ENCODE results near the gene CHRNE. TPM values are rescaled to one million over a fixed set of nuclear protein-coding genes. Genes with fewer than 3 reads are reported as not detected.
A peak's percentile ranks its signal among the peaks of the same experiment; 100 is the strongest.
"Not testable (repeated sequence)": the region's sequence is repeated elsewhere in the genome, so short reads cannot be mapped to it uniquely, and the experiment has no call there.

Gene CHRNE
- total RNA-seq, 1 experiment from 2014 or later = 0.31 TPM

DNA sequence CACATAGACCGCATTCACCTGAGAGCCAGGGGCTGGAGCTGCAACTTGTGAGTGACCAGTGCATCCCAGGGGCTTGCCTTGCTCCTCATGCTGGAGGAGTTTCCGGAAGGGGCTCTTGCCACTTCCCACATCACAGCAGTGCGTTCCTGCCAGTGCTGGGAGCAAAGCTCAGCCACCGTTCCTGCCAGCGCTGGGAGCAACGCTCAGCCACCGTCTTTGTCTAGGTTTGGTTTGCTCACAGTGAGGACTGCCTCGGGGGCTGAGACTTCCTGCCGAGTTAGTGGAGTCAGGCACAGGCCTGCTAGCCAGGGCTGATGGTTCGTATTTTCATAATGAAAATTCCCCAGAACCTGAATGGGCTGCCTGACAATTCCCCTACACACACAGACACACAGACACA lies 5.4 kb upstream of the CHRNE start:
- H2AFZ ChIP-seq (ENCODE audit: low read length) = no peak overlapping the region
- no peak overlapping the region for H2BK15ac ChIP-seq (ENCODE audit: low read depth, low read length)
- no peak overlapping the region for H3K56ac ChIP-seq (ENCODE audit: insufficient read length, low read depth, low read length)
- no peak overlapping the region for H4K8ac ChIP-seq (replicated peaks; ENCODE audit: insufficient read length, low read depth, low read length)
- no peak overlapping the region for H3K4ac ChIP-seq (ENCODE audit: low read depth, low read length)
- H3K18ac ChIP-seq (ENCODE audit: insufficient read length, low read depth, low read length) = no peak overlapping the region
- H2BK5ac ChIP-seq (ENCODE audit: insufficient read length, low read length) = no peak overlapping the region
- H3T11ph ChIP-seq (ENCODE audit: low read length) = no peak overlapping the region
- H2AK5ac ChIP-seq (ENCODE audit: insufficient read length, low read length) = no peak overlapping the region
- Mint-ChIP-seq H3K9me3 (no peaks in the 10 kb centered on the region), H3K4me1 (peaks cover 9 to 12% of the 10 kb centered on the region in 2 experiments), H3K27me3 (ENCODE audit: low read depth) (peaks cover 16% of the 10 kb centered on the region), H3K27ac (no peak overlapping the region), H3K36me3 (ENCODE audit: insufficient read depth in 1 of 3, low read depth in 3 of 3) (no peaks in the 10 kb centered on the region), H3K4me3 (no peak overlapping the region)
- peaks cover 1% of the 10 kb centered on the region; the same call in 1 of the 2 replicates for H3K4me1 ChIP-seq (ENCODE audit: insufficient read depth, low read length)
- H3K23ac ChIP-seq (ENCODE audit: insufficient read length, low read depth, low read length) = no peak overlapping the region
- no peak overlapping the region for H3K27ac ChIP-seq (ENCODE audit: insufficient read length, low read depth, low read length)
- no peak overlapping the region for H3K14ac ChIP-seq (ENCODE audit: insufficient read depth, low read length)
- H3K9me3 ChIP-seq (ENCODE audit: control insufficient read depth, low read depth, low read length) = no peaks in the 10 kb centered on the region
- H3K4me2 ChIP-seq (ENCODE audit: insufficient read depth, insufficient read length, low read length) = no peak overlapping the region
- no peak overlapping the region for H3K9ac ChIP-seq (ENCODE audit: extremely low read depth, insufficient read length, low read length)
- no CpG with 5 or more reads among the region's 10 CpGs for WGBS (ENCODE audit: extremely low coverage, insufficient read length, low lambda C conversion rate)
- no peaks in the 10 kb centered on the region for H3K23me2 ChIP-seq (ENCODE audit: insufficient read length, low read depth, low read length, poor library complexity, severe bottlenecking)
- no peaks in the 10 kb centered on the region for H3K79me2 ChIP-seq (ENCODE audit: insufficient read depth, low read length)
- H2BK12ac ChIP-seq (ENCODE audit: insufficient read length, low read depth, low read length) = no peak overlapping the region
- no peak for TF ChIP-seq CTCF (conservative IDR thresholded peaks at IDR 0.05)
- H2BK120ac ChIP-seq (ENCODE audit: low read depth, low read length, poor library complexity, severe bottlenecking) = no peak overlapping the region
- no peaks in the 10 kb centered on the region for H3K27me3 ChIP-seq (ENCODE audit: insufficient read depth, low read length)
- no peaks in the 10 kb centered on the region for H4K20me1 ChIP-seq (ENCODE audit: control insufficient read depth, insufficient read depth, insufficient read length)
- peak; percentile 84 for DNase-seq
- H3K79me1 ChIP-seq (ENCODE audit: insufficient read depth, low read depth, low read length, poor library complexity, severe bottlenecking) = no peaks in the 10 kb centered on the region
- H2BK20ac ChIP-seq (ENCODE audit: low read depth, low read length, poor library complexity, severe bottlenecking) = no peak overlapping the region
- H4K5ac ChIP-seq (ENCODE audit: insufficient read length, low read depth, low read length) = no peak overlapping the region
- H4K91ac ChIP-seq (ENCODE audit: insufficient read length, low read depth, low read length) = no peak overlapping the region

GRCh38 chr17:4906642-4907041 lies 3.7 kb upstream of the CHRNE start:
- not testable (repeated sequence) for H4K20me1 ChIP-seq (ENCODE audit: control insufficient read depth, insufficient read depth, insufficient read length); H3K36me3 Mint-ChIP-seq (ENCODE audit: insufficient read depth in 1 of 3, low read depth in 3 of 3); H3K23me2 ChIP-seq (ENCODE audit: insufficient read length, low read depth, low read length, poor library complexity, severe bottlenecking); H3K79me2 ChIP-seq (ENCODE audit: insufficient read depth, low read length); H2BK15ac ChIP-seq (ENCODE audit: low read depth, low read length); H3K9ac ChIP-seq (ENCODE audit: extremely low read depth, insufficient read length, low read length); H3K4me1 ChIP-seq (ENCODE audit: insufficient read depth, low read length); H3K27ac Mint-ChIP-seq; H4K8ac ChIP-seq (replicated peaks; ENCODE audit: insufficient read length, low read depth, low read length); H3K79me1 ChIP-seq (ENCODE audit: insufficient read depth, low read depth, low read length, poor library complexity, severe bottlenecking); H3K18ac ChIP-seq (ENCODE audit: insufficient read length, low read depth, low read length); H2AK5ac ChIP-seq (ENCODE audit: insufficient read length, low read length); H2BK5ac ChIP-seq (ENCODE audit: insufficient read length, low read length); H3T11ph ChIP-seq (ENCODE audit: low read length); H3K9me3 Mint-ChIP-seq; H3K14ac ChIP-seq (ENCODE audit: insufficient read depth, low read length); H3K56ac ChIP-seq (ENCODE audit: insufficient read length, low read depth, low read length); H2BK20ac ChIP-seq (ENCODE audit: low read depth, low read length, poor library complexity, severe bottlenecking); H2BK120ac ChIP-seq (ENCODE audit: low read depth, low read length, poor library complexity, severe bottlenecking); H3K4me2 ChIP-seq (ENCODE audit: insufficient read depth, insufficient read length, low read length); H3K27me3 ChIP-seq (ENCODE audit: insufficient read depth, low read length); H2AFZ ChIP-seq (ENCODE audit: low read length); H3K23ac ChIP-seq (ENCODE audit: insufficient read length, low read depth, low read length); H3K4me3 Mint-ChIP-seq; H4K5ac ChIP-seq (ENCODE audit: insufficient read length, low read depth, low read length); H3K27ac ChIP-seq (ENCODE audit: insufficient read length, low read depth, low read length); H2BK12ac ChIP-seq (ENCODE audit: insufficient read length, low read depth, low read length); DNase-seq; H3K4ac ChIP-seq (ENCODE audit: low read depth, low read length); H3K9me3 ChIP-seq (ENCODE audit: control insufficient read depth, low read depth, low read length); H4K91ac ChIP-seq (ENCODE audit: insufficient read length, low read depth, low read length)
- Mint-ChIP-seq H3K4me1 (peaks cover 14% of the 10 kb centered on the region in 2 experiments), H3K27me3 (ENCODE audit: low read depth) (peaks cover 16% of the 10 kb centered on the region)

Measured in H9 (cell line).